Stimulated activated CD8-positive, alpha-beta memory T cell treated with anti-CD3 and anti-CD28 coated beads, Interleukin-12 subunit alpha, Interleukin-12 subunit beta, amount 100 ng/mL, for 24 hours (primary cell): Measurements from ENCODE around the gene CNIH3.

Source experiments
- DNase-seq: peaks from one replicate; pipeline ENCODE4 v3.0.0-alpha.2; 2020; ENCODE audit errors: extremely low read depth

The CNIH3 gene

DNA sequence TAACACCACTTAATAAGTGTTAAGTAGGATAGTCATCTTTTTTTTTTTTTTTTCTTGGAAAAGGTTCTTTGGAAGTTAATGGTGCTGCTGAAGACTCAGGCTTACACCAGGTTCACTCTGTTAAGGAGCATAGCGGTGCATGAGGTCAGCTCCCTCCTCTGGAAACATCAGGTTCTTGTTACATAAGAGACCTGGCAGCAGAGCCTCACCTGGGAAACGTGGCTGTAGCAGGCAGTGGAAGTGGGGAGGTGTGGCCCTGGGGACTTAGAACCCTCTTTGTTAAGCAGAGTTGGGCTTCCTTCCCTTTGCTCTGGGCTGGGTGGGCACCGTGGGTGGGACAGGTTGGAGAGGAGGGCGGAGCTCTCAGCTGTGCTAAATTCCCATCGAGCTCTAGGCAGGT lies 104.1 kb downstream of the CNIH3 start:
- no peak for DNase-seq

DNA sequence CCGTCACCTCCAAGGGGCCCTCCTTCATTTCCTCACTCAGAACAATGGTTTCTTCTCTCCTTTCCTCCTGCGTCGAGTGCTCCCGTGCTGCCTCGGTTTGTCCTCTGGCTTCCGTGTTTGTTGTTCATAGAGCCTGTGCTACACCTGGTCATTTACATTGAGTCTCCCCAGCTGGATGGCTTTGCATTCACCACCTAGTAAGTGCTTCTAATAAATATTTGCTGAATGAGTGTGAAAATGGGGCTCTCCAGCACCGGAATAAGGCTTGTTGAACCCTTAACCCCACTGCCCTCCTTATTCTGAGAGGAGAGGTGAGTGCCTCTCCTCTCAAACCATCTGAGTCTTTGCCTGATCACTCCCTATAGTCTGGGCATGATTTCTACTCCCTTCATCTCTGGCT lies 104.9 kb downstream of the CNIH3 start:
- DNase-seq = no peak

DNA sequence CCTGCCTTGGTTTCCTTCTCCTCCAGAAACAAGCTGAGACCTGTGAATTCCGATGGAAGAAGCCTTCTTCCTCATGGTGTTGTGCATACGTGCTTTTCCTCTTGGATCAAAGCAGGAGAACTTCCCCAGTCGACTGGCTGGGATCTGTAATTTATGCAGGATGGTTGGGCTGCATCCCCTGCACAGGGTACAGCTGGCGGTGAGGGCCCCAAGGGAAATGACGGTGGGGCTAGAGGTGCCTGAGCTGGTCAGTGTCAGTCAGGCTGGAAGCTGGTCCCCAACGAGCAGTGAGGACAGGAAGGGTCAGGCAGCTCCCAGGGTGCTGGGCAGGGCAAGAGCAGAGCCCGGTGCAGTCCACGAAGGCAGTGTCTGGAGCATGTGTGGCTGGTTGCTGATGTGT lies 106.7 kb downstream of the CNIH3 start:
- DNase-seq = no peak

DNA sequence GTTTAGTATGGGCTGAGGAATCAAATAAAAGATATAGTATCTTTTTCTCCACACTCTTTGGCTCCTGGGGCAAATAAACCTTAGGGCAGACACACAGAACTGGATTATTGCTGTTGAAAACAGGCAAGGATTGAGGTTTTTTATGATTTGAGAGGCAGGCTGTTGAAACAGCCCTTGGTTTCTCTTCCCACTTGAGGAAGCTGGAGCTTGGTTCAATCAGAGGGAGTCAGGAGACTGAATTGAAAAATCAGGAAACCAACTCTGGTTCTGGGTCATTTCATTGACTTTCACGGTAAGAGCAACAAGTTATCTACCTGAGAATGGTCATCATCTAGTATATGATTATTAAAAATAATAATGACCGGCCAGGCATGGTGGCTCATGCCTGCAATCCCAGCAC lies 108.4 kb downstream of the CNIH3 start:
- no peak for DNase-seq

DNA sequence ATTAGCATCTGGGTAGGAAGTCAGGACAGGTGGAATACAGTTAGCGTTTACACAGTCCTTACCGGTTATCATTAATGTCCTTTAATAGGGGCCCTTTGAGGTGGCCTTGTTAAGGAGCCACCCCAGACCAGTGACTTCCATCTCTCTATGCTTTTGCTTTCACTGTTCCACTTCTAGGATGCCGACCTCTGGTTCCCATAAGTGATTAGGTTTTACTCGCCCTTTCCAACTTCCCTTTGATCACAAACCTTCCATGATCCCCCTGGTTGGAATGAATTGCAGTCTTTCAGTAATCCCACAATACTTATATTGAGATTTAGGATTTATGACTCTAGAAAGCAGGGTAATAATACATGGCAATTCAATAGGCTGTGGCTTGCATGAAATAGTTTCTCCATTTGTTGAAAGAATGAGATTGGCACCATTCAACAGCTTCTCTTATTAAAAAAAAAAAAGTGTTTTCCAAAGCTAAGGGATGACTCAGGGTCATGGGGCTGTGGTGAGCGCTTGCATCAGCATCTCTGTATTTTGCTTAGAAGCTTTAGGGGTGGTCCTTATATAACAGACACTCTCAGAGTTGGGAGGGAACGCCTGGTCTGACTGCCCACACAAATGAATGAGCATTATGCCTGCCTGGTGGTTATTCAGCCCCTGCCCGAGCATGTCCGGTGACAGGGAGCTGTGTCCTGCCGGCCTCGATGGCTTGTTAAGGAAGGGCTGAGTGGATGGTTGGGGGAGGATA lies 110.5 kb downstream of the CNIH3 start:
- no peak for DNase-seq

DNA sequence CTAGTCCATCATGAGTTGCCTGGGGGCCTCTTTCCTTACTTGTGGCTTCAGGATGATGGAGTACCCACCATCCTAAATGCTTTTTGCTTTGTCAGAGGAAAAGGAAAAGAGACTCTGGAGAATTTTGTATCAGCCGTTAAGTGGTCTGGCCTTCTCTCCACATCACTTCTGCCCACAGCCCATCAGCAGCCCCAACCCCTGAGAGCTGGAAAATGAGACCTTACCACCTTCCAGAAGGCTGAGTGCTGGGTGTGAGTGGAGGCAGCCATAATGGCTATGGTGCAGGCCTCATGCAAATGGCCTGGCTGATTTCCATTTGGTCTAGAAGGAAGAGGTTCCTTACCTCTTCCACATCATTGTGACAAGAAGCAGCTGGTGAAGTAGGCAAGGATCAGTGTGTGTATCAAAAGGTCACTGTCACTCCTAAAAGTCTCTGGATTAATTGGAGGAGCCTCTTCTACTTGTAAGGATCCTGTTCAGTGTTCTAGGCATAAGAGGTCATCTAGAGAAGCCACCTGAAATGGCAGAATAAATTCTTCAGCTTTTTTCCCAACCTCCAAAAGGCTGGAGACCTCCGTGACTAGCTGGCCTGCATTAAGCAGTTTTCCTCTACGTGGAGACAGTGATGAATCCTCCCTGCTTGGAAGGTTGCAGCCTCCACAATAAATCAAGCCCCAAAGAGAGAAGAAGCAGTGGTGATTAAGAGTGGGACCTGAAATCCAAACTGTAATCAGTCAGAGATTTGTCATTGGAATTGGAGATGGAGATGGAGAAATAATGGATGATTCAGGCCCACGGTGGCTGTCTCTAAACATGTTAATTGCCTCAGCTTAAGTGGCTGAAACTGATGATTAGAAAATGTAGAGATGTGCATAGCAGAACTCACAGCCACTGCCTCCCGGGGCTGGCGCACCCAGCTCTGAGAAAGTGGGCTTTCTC lies 111.5 kb downstream of the CNIH3 start:
- no peak for DNase-seq

DNA sequence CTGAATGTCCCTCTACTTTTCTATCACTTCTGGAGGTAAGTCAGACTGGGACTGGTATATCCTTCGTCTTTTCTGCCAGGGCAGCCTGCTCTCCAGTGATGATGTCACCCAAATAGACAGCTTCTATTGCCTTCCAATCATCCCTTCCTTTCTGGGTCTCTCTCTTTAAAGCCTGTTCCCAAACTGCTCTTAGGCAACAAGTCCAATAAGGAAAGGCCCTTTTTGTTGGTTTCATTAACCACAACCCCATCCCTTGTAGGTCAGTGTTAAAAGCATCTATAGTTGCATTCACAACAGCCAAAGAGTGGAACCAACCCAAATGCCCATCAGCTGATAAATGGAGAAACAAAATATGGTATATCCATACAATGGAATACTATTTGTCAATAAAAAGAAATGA lies 114.4 kb downstream of the CNIH3 start:
- DNase-seq = no peak

DNA sequence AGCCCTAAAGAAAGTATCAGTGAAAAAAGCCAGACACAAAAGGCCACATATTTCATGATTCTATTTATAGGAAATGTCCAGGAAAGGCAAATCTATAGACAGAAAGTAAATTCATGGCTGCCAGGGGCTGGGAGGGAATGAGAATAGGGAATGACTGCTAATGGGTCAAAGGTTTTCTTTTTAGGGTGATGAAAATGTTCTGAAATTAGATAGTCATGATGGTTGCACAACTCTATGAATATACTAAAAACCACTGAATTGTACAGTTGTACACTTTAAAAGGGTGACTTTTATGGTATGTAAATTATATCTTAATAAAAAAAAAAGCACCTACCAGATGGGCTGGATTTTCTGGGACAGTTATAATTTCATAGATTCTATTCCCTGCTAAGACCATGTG lies 114.8 kb downstream of the CNIH3 start:
- DNase-seq = no peak

DNA sequence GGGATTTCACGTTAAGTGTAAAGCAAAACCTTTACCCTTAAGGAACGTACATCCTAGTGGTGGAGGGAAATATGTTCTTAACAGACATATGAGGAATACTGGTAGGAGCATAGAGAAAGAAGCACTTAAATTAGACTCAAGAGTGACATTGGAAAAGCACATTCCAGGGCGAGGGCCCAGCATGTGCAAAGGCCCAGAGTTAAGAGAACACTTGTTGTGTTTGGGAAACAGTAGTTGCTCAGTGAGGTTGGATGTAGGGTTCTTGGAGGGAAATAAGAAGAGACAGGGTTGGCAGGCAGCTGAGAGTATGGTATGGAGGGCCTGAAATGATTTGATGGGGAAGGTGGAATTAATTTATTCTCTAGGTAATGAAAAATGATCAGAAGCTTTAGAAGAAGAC lies 115.5 kb downstream of the CNIH3 start:
- no peak for DNase-seq

DNA sequence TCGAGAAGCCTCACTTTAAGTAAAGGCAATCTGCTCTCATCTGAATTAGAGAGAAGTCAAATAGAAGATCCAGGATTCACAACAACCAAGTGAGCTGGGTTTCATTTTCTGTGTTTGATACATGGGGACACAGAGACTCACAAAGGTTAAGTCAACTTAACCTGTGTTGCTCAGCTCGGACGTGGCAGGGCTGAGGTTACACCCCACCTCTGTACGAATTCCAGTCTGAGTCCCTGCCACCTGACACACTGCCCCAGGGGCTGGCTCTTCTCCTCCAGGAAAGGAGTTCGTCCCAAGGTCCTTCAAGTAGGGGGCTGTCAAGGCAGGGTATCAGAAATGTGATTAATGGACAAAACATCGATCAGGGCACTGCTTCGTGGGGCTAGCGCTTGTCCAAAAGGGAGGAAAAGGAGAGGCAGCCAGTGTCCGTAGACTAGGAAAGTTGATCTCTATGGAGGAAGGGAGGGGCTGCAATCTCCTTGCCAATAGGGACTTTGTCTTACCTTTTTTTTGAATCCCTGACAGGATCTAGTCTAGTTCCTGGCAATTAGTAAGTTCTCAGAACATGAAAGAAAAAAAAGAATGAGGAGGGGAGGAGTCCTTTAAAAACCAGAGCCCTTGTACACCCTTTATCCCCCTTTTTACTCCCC lies 116.4 kb downstream of the CNIH3 start:
- DNase-seq = no peak

DNA sequence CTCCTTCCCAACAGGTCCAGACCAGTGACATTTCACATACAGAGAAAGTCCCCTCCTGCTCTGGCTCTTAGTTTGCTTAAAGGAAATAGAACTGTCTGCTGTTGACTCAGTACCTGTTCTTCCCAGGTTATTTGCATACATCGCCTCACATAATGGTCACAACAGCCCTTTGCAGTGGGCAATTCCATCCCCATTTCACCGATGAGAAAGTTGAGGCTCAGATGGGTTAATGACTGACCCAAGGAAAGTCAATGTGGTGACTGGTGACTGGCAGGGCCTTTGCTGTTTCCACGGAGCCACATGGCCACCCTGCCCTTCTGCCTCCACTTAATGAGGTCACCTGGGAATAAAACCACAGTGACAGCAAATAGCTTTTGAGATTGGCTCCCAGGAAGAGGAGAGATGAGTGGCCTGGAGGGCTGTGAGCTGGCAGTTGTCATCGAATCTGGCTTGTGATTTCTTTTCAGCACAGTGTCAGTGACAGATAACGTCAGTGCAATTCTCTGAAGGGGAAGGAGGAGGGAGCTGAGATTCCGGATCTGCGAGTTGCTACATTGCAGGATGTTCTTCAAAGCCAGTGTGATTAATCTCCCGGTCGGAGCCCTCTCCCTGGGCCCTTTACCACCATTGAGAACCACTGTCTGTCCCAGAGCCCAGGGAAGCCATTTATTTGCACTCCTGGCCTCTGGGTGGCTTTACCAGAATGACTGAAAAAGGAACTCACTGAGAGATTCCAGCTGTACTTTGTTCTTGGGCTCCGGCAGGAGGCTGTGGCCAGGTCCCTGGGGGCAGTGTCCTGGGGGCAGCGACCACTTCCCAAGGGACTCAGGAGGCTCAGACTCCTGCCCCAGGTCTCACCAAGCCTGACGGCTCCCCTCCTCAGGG lies 117.2 kb downstream of the CNIH3 start:
- DNase-seq = no peak

DNA sequence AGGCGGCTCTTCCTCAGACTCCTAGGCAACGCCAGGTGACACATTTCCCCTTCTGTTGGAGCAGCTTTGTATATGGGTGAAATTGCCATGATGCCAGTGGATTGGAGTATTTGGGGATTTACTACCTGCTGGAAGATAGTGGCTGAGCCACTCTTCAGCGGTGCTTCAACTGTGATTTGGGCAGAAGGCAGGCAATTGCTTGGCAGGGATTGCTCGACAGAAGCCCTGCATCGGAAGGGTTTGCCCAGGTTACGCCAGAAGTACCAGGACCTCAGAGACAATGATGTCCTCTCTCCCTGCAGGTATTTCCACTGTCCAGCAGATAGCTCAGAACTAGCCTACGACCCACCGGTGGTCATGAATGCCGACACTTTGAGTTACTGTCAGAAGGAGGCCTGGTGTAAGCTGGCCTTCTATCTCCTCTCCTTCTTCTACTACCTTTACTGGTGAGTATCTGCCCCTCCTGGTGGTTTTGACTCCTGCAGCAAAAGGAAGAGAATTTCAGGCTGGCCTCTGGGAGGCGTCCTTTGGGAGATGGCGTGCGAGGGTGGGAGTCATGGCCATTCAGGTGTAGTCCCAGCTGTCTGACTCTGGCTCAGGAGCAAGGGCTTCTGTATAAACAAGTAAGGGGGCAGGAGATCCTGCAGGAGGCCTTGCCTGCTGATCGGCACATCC lies 118.3 kb downstream of the CNIH3 start:
- no peak for DNase-seq

DNA sequence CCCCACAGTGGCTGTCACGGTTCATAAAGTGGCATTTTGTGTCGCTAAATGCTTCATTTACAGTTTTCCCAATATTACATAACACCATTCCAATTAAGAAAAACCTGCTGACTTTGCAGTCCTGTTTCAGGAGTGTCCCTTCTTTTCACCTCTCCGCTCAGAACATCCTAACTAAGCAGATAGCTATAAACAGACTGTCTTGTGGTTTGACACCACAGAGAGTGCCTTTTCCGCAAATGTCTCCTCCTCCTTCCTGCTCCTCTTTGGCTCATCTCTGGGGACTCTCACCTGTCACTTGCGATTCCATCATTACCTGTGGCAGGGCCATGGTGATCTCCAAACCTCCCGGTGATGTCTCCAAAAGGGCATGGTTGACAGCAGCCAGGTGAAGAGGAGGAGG lies 119.0 kb downstream of the CNIH3 start:
- DNase-seq = no peak

DNA sequence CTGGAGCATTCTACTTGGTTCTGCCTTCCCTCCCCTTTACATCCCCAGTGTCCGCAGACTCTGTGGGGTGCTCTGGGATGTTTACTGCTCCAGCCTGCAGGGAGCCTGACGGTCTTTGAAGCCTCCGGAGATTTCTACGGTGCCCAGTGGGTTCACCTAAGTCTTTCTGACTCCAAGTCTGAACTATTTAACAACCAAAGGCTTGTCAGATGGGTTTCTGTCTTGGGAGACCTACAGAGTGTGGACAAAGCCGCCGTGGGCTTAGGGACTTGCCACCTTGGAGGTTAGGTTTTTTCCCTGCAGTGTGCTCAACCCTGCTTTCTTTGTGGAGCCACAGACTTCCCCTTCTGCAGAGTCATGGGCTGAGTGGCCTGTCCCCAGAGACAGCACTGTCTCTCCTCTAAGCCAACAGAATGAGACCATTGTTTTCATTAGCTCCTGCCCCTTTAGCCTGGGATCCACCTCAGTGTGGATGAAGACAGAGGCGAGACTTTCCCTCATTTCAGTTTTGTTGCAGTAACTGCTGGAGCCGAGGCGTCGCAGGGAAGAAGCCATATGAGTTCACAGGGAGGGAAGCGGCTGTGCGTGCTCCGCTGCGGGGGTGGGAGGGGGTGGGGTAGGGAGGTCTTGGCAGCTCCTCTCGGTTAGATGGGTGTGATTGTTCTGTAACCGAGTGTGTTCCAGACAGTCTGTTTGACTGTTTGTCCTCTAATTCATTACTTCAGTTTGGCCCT lies 120.7 kb downstream of the CNIH3 start:
- DNase-seq = no peak

DNA sequence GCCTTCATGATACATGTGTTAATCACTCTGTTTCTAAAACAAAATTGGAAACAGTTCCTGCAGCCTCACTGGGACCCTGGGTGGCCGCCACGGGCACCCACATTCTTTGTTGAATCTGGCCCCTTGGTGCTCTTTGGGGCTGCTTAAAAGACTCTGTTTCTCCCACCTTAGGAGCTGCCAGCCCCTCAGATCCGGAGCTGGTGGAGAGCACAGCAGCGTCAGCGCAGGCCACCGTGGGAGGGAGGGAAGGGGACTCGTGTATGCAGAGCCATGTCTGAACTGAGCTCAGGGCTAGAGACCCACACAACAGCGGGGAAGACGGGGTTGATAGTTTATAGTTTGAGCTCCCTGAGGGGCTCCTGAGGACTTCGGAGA lies 121.2 kb downstream of the CNIH3 start:
- DNase-seq = no peak

DNA sequence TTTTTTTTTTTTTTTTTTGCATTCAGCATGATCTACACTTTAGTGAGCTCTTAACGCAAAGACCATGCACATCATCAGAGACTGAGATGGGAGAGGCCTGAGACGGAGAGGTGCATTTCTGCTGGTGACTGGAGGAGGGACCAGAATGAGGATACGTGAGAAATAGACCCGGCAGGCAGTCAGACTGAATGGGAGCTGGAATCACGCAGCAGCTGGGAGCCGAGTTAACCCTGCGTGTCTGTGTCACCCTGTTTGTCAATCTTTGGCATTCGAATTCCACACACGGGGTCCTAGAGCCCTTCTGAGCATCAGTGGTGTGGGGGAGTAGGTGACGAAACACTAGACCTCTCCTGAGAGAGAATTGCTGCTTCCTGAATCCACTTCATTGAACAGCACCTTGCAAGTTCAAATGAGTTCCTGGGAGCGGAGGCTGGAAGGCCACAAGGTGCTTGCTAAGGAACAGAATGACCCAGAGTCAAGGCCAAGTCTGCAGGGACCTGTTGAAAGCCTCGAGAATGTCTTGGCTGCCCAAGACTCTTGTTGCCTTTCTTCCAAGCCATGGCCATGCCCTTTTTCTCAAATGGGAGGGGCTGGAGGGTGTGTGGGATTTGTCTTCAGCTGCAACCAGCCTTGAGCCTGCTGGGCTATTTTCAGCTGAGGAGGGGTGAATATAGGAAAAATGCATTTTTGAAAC lies 123.3 kb downstream of the CNIH3 start:
- no peak for DNase-seq

DNA sequence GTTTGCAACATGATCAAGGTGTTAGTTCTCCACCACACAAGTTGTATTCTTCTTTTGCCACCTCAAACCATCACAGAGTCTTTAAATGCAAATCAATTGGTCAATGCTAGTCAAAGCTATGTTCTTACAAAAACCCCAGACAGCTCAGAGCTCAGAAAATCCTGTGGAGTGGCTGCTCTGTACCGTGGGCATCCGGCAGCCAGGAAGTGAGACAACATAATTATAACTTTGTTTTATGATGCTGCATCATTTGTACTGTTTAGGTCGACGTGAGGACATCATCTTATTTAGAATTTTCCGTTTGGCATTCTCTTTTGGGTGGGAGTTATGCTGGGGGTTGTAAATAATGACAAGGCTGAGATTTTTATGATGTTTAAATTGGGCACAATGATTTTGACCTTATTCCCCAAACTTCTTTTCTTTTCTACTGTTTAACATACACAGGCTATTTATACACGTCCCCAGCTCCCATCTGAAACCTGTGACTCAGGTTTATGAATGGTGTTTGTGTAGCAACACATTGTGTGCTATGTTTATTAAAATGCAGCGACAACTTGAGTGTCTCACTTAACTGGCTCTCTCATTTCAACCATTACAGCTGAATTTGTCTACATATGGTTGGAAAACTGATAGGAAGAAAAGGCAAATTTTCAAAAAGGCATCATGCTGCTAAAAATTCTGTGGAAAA lies 124.0 kb downstream of the CNIH3 start:
- DNase-seq = no peak

DNA sequence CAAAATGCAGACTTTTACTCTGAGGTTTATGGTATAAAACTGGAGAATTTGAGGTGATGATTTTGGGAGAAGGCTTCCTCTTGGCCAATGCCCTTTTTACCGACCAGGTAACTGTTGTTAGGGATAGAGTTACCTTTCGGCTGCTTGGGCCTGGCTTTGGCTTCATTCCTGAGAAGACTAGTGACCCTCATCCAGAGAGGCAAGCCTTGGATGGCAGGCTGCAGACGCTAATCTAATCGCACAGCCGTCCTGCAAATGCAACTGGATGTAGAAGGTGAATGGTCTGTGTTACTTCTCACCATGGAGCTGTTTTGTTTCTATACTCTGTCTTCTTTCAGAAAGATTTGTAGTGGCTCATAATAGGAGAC lies 124.6 kb downstream of the CNIH3 start:
- no peak for DNase-seq

DNA sequence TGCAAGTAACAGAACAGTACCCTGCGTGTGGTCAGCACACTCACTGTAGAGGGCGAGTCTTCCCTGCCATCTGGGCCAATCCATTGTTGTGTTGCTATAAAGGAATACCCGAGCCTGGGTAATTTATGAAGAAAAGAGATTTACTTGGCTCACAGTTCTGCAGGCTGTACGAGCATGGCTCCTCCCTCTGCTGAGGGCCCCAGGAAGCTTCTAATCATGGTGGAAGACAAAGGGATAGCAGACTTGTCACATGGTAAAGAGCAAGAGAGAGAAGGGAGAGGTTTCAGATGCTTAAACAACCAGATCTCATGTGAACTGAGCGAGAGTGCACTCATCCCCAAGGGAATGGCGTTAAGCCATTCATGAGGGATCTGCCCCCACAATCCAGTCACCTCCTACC lies 126.2 kb downstream of the CNIH3 start:
- DNase-seq = no peak
